Stimulated activated CD4-positive, alpha-beta T cell treated with anti-CD3 and anti-CD28 coated beads, TNF-alpha, amount 100 ng/mL, for 48 hours (primary cell): Measurements from ENCODE around the gene ADSS2.
"Not testable (repeated sequence)": the region's sequence is repeated elsewhere in the genome, so short reads cannot be mapped to it uniquely, and the experiment has no call there.

Experiments used
- DNase-seq, 3 donors: peaks; one replicate each; pipeline ENCODE4 v3.0.0-alpha.2; 2020; ENCODE audit warnings: low read depth in 3 of 3

The ADSS2 gene

GRCh38 chr1:244451539-244451950 lies at the start of gene ADSS2:
Gene ADSS2 (minus strand): TSS chr1:244451909. CDS start chr1:244451817, 92 bp downstream.
- DNase-seq, result no peak

- DNase-seq, result not testable (repeated sequence)
Measured at GRCh38 chr1:244500515-244500914, 48.8 kb upstream of the ADSS2 start.

GRCh38 chr1:244499484-244499883 lies 47.8 kb upstream of the ADSS2 start:
- not testable (repeated sequence) for DNase-seq

GRCh38 chr1:244497805-244498204 lies 46.1 kb upstream of the ADSS2 start:
- DNase-seq, result no peak

GRCh38 chr1:244496186-244496585 lies 44.5 kb upstream of the ADSS2 start:
- DNase-seq, result no peak

GRCh38 chr1:244494653-244495052 lies 42.9 kb upstream of the ADSS2 start:
- DNase-seq, result no peak

- DNase-seq, result not testable (repeated sequence)
Measured at GRCh38 chr1:244484971-244485370, 33.3 kb upstream of the ADSS2 start.

- no peak for DNase-seq
Measured at GRCh38 chr1:244473059-244473605, 21.4 kb upstream of the ADSS2 start.

- no peak for DNase-seq
Measured at GRCh38 chr1:244466724-244467123, 15.0 kb upstream of the ADSS2 start.

GRCh38 chr1:244461245-244462071 lies 9.7 kb upstream of the ADSS2 start, which contains the start of gene CATSPERE:
Gene CATSPERE (plus strand): TSS chr1:244461273. CDS start chr1:244461430, 157 bp downstream.
- DNase-seq, result peak; percentile 39 to 62 (median 54)

GRCh38 chr1:244460197-244460596 lies 8.5 kb upstream of the ADSS2 start:
- DNase-seq, result peak in 1 of 3 donors; percentile 22

- no peak for DNase-seq
Measured at GRCh38 chr1:244458781-244459180, 7.1 kb upstream of the ADSS2 start.

- no peak for DNase-seq
Measured at GRCh38 chr1:244456586-244456985, 4.9 kb upstream of the ADSS2 start.

GRCh38 chr1:244454412-244454811 lies 2.7 kb upstream of the ADSS2 start:
- DNase-seq, result no peak

- peak; percentile 97 to 99 (median 97) for DNase-seq
Measured at GRCh38 chr1:244451951-244452795, 464 bp upstream of the ADSS2 start.

- DNase-seq, result peak; percentile 19 to 41 (median 27)
Measured at GRCh38 chr1:244450597-244451538, 841 bp downstream of the ADSS2 start.

GRCh38 chr1:244449936-244450508 lies 1.7 kb downstream of the ADSS2 start:
- no peak for DNase-seq

GRCh38 chr1:244448279-244449036 lies 3.3 kb downstream of the ADSS2 start:
- DNase-seq, result no peak

- DNase-seq, result no peak
Measured at GRCh38 chr1:244447552-244447951, 4.2 kb downstream of the ADSS2 start.

GRCh38 chr1:244447024-244447423 lies 4.7 kb downstream of the ADSS2 start:
- no peak for DNase-seq
